Heart left ventricle (tissue), 13 donors: ENCODE measurements around the gene CRMP1.

Source experiments
- POLR2A ChIP-seq, 2 donors: fragments of 450-650 bp; IDR thresholded peaks; one replicate each; pipeline ENCODE4 v1.6.1; 2017; ENCODE audit warnings: antibody characterized with exemption in 2 of 2, mild to moderate bottlenecking in 2 of 2, moderate library complexity in 2 of 2
- TF ChIP-seq, protein P1 (sequence below), 12 donors: fragments of 200-600 bp; sonication (generic) in 4 of 12; IDR thresholded peaks; one replicate each; pipeline versions ENCODE4 v1.5.0 to v1.8.0; 2018 to 2022; ENCODE audit warnings: antibody characterized with exemption in 12 of 12, mild to moderate bottlenecking in 5 of 12
- donor health status: ischemic (EF 13 %, LVEDD 7.1; RV severe dilation, severe dysfunction).
- donor health status: DM: no; HTN: yes; CAD: no.
- donor health status: DM: no; HTN: no; CAD: no.
- donor health status: ischemic (EF 25% LVEDD 6.9; RV normal size, moderate dysfunction).
- donor health status: ischemic (EF 25% LVEDD 5.7; RV mildly dilated, moderate dysfunction).
- donor health status: ischemic (EF 35%, LVEDD 5.7; RV mildly dilated, moderate dysfunction).
- donor health status: nonischemic (EF 11% LVEDD 7.7; RV severe dilation, severe dysfunction).
- donor health status: DM: yes; HTN: yes; CAD: no.
- donor health status: PGD.
- donor health status: ischemic (EF 29% LVEDD 5.4; RV normal size, mild dysfunction).
- donor health status: nonischemic (EF 23%, LVEDD 6.1; RV moderate dilation, normal function).

DNA sequence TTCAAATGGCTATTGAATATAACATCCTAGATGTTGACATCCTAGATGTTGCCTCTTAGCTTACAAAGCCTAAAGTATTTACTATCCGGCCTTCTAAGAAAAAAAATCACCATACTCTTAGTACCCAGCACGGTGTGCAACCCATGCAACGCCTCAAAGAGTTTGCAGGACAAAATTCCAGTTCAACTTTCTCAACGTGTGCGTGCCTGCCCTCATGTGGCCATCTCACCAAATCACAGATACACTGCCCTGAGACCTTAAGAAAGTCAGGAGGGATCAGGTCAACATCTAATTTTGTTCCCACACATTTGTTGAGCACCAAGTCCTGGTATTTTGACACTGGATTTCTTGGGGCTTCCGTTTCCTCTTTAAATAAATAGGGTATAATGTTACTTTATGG is 68.3 kb downstream of the CRMP1 start:
- no peak for TF ChIP-seq POLR2A (IDR thresholded peaks at IDR 0.05)
- TF ChIP-seq, protein P1, sequence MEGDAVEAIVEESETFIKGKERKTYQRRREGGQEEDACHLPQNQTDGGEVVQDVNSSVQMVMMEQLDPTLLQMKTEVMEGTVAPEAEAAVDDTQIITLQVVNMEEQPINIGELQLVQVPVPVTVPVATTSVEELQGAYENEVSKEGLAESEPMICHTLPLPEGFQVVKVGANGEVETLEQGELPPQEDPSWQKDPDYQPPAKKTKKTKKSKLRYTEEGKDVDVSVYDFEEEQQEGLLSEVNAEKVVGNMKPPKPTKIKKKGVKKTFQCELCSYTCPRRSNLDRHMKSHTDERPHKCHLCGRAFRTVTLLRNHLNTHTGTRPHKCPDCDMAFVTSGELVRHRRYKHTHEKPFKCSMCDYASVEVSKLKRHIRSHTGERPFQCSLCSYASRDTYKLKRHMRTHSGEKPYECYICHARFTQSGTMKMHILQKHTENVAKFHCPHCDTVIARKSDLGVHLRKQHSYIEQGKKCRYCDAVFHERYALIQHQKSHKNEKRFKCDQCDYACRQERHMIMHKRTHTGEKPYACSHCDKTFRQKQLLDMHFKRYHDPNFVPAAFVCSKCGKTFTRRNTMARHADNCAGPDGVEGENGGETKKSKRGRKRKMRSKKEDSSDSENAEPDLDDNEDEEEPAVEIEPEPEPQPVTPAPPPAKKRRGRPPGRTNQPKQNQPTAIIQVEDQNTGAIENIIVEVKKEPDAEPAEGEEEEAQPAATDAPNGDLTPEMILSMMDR (IDR thresholded peaks at IDR 0.05), result peak in 10 of 12 donors; percentile 9 to 44 (median 29)
